HepG2 (cell line): ENCODE measurements around the gene TBC1D24. TPM values are rescaled to one million over a fixed set of nuclear protein-coding genes. Genes with fewer than 3 reads are reported as not detected.

ENCODE experiments used
- ATF7 ChIP-seq, 2 experiments: fragments of 450-650 bp in 1 of 2; sonication (generic) in 1 of 2; formaldehyde crosslinking in 1 of 2; IDR thresholded peaks; 2 replicates each; pipeline versions ENCODE4 v1.4.0 to v1.6.1; 2016 to 2020; ENCODE audit warnings: antibody characterized with exemption in 1 of 2, mild to moderate bottlenecking in 1 of 2, missing genetic modification reagents in 1 of 2
- FOXA1 ChIP-seq, 2 experiments: fragments of 450-650 bp in 1 of 2; sonication (generic) in 1 of 2; formaldehyde crosslinking in 1 of 2; IDR thresholded peaks; 2 replicates each; pipeline versions ENCODE4 v1.4.0 to v1.6.1; 2016 to 2020; ENCODE audit warnings: missing genetic modification reagents in 1 of 2
- MED1 ChIP-seq: sonication (generic); formaldehyde crosslinking; IDR thresholded peaks from 2 replicates; pipeline ENCODE4 v1.4.0; 2020; ENCODE audit warnings: missing genetic modification reagents
- NFRKB ChIP-seq: fragments of 450-650 bp; IDR thresholded peaks from 2 replicates; pipeline ENCODE4 v1.6.1; 2017
- NONO ChIP-seq, 2 experiments: fragments of 450-650 bp in 1 of 2; sonication (generic) in 1 of 2; formaldehyde crosslinking in 1 of 2; IDR thresholded peaks in 1 of 2; conservative IDR thresholded peaks in 1 of 2; 2 replicates each; pipeline versions ENCODE4 v1.6.1 to v1.8.0; 2017 to 2022; ENCODE audit warnings: mild to moderate bottlenecking in 1 of 2, missing genetic modification reagents in 1 of 2, moderate library complexity in 1 of 2
- NR0B2 ChIP-seq: sonication (generic); formaldehyde crosslinking; IDR thresholded peaks from 2 replicates; pipeline ENCODE4 v1.4.0; 2020; ENCODE audit warnings: mild to moderate bottlenecking, missing genetic modification reagents
- POGK ChIP-seq: sonication (generic); formaldehyde crosslinking; conservative IDR thresholded peaks from 2 replicates; pipeline ENCODE4 v1.8.0; 2022; ENCODE audit warnings: mild to moderate bottlenecking, moderate library complexity, missing genetic modification reagents
- SP140L ChIP-seq: sonication (generic); formaldehyde crosslinking; IDR thresholded peaks from 2 replicates; pipeline ENCODE4 v1.4.0; 2020; ENCODE audit warnings: missing genetic modification reagents, borderline replicate concordance
- SRSF9 ChIP-seq: fragments of 200-400 bp; formaldehyde crosslinking; IDR thresholded peaks from 2 replicates; pipeline ENCODE4 v1.6.1; 2018; ENCODE audit warnings: borderline replicate concordance, mild to moderate bottlenecking, low read depth, low read length; ENCODE audit not compliant: insufficient read depth, poor library complexity, severe bottlenecking
- SYNCRIP ChIP-seq: fragments of 200-400 bp; formaldehyde crosslinking; IDR thresholded peaks from 2 replicates; pipeline ENCODE4 v1.6.1; 2018; ENCODE audit warnings: mild to moderate bottlenecking, low read depth, low read length; ENCODE audit not compliant: insufficient read depth
- ZNF138 ChIP-seq: sonication (generic); formaldehyde crosslinking; IDR thresholded peaks from 2 replicates; pipeline ENCODE4 v1.5.0; 2020; ENCODE audit warnings: mild to moderate bottlenecking, low read depth, missing genetic modification reagents
- ZNF142 ChIP-seq: sonication (generic); formaldehyde crosslinking; IDR thresholded peaks from 2 replicates; pipeline ENCODE4 v1.4.0; 2020; ENCODE audit warnings: missing genetic modification reagents
- ZNF776 ChIP-seq: sonication (generic); formaldehyde crosslinking; IDR thresholded peaks from 2 replicates; pipeline ENCODE4 v1.4.0; 2020; ENCODE audit warnings: mild to moderate bottlenecking, missing genetic modification reagents
- polyA plus RNA-seq, 8 experiments: library from polyadenylated mRNA; depleted of rRNA in 3 of 8; stranded (reverse) in 7 of 8; unstranded in 1 of 8; fragments of >200 nt; fragmentation: Illumina TruSeq in 4 of 8; extraction: Trizol in 4 of 8; gene quantifications; 2 replicates each; pipeline versions ENCODE4 v1.2.1 to v1.2.3, GENCODE V29; 2011 to 2016; ENCODE audit warnings: low read depth in 4 of 8, missing spikeins in 1 of 8, mixed read lengths in 1 of 8; ENCODE audit not compliant: insufficient read depth in 1 of 8
- total RNA-seq, 5 experiments: library from RNA; depleted of rRNA; stranded (reverse); fragments of >200 nt; fragmentation: Illumina TruSeq; extraction: Trizol; gene quantifications; 2 replicates each; pipeline ENCODE4 v1.2.3, GENCODE V29; 2016; ENCODE audit warnings: low read depth in 1 of 5
- TF ChIP-seq, protein P1 (sequence below), 2 experiments: sonication (generic) in 1 of 2; formaldehyde crosslinking in 1 of 2; IDR thresholded peaks; 2 replicates each; pipeline versions ENCODE4 v1.4.0 to v1.6.1; 2018 to 2020; ENCODE audit warnings: missing genetic modification reagents in 2 of 2, borderline replicate concordance in 1 of 2, low read depth in 1 of 2, mild to moderate bottlenecking in 1 of 2, missing biosample characterization in 1 of 2
- TF ChIP-seq, protein P2 (sequence below): sonication (generic); formaldehyde crosslinking; IDR thresholded peaks from 2 replicates; pipeline ENCODE4 v1.4.0; 2020; ENCODE audit warnings: missing genetic modification reagents, mild to moderate bottlenecking, borderline replicate concordance

TBC1D24 gene
- total and polyA plus RNA-seq, 2 of the 13 experiments (the other 11 are each of a cell fraction or from before 2014, with no cell fraction given): 7.7 to 13.7 TPM

DNA sequence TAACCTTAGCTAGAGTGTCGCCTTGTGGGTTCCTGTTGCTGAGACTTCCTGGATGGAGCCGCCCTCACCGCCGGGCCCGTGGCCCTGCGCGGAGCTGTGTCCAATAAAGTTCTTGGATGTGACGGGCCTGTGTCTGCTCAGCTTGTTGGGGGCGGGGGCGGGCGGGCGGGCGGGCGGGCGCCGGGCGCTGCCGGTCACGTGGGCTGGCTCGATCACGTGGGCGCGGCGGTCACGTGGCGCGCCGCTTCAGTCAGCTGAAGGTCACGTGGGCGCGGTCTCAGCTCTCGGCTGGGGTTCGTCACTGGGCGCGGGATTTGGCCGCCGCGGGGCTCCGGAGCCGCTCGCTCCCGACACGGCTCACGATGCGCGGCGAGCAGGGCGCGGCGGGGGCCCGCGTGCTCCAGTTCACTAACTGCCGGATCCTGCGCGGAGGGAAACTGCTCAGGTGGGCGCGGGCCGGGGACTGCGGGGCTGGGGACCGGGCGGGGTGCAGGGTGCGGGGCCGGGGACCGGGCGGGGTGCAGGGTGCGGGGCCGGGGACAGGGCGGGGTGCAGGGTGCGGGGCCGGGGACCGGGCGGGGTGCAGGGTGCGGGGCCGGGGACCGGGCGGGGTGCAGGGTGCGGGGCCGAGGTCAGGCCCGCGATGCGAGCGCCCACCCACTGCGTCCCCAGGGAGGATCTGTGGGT, 45.3 kb downstream of the TBC1D24 start, which contains the start of gene AMDHD2 (continued):
- TF ChIP-seq, protein P1, sequence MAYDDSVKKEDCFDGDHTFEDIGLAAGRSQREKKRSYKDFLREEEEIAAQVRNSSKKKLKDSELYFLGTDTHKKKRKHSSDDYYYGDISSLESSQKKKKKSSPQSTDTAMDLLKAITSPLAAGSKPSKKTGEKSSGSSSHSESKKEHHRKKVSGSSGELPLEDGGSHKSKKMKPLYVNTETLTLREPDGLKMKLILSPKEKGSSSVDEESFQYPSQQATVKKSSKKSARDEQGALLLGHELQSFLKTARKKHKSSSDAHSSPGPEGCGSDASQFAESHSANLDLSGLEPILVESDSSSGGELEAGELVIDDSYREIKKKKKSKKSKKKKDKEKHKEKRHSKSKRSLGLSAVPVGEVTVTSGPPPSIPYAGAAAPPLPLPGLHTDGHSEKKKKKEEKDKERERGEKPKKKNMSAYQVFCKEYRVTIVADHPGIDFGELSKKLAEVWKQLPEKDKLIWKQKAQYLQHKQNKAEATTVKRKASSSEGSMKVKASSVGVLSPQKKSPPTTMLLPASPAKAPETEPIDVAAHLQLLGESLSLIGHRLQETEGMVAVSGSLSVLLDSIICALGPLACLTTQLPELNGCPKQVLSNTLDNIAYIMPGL (CRISPR knock-in tag; IDR thresholded peaks at IDR 0.05; ENCODE audit: borderline replicate concordance in 1 of 2, low read depth in 1 of 2): peak in 1 of 2 experiments; percentile 13; a peak in 1 of 4 replicates
- TF ChIP-seq SRSF9 (no peak), NR0B2 (CRISPR knock-in tag) (0 out of 2 replicates have a peak, but pooled peaks have one; percentile 33), ZNF142 (CRISPR knock-in tag) (peak; percentile 75; the same call in 1 of the 2 replicates), SP140L (CRISPR knock-in tag) (no peak), POGK (peak; percentile 59; the same call in 1 of the 2 replicates), ZNF138 (CRISPR knock-in tag) (no peak), MED1 (CRISPR knock-in tag) (peak; percentile 64), ZNF776 (CRISPR knock-in tag) (no peak), SYNCRIP (no peak), NONO (IDR thresholded peaks at IDR 0.05) (no peak), NONO (CRISPR knock-in tag; conservative IDR thresholded peaks at IDR 0.05) (no peak; the same call in 1 of the 2 replicates), ATF7 (IDR thresholded peaks at IDR 0.05) (no peak), ATF7 (CRISPR knock-in tag; IDR thresholded peaks at IDR 0.05) (no peak), FOXA1 (IDR thresholded peaks at IDR 0.05) (no peak), FOXA1 (CRISPR knock-in tag; IDR thresholded peaks at IDR 0.05) (peak; percentile 26; the same call in 1 of the 2 replicates), NFRKB (no peak)
- TF ChIP-seq, protein P2, sequence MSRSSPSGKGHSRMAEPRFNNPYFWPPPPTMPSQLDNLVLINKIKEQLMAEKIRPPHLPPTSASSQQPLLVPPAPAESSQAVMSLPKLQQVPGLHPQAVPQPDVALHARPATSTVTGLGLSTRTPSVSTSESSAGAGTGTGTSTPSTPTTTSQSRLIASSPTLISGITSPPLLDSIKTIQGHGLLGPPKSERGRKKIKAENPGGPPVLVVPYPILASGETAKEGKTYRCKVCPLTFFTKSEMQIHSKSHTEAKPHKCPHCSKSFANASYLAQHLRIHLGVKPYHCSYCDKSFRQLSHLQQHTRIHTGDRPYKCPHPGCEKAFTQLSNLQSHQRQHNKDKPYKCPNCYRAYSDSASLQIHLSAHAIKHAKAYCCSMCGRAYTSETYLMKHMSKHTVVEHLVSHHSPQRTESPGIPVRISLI (CRISPR knock-in tag): no peak
